OCI-LY3 (cell line): ENCODE results near the gene SEMA5B.

Experiments
- H2AFZ ChIP-seq: fragments of 200-600, 300-600 bp; shearing (Covaris generic); 2 replicates; pipeline ENCODE4 v1.6.0; 2014; ENCODE audit warnings: antibody characterized with exemption, low read depth, low read length
- H3K27ac ChIP-seq: fragments of 200-600, 300-600 bp; sonication (generic); 2 replicates; pipeline ENCODE4 v1.5.1; 2014; ENCODE audit warnings: mild to moderate bottlenecking, low read length, moderate library complexity, mixed read lengths
- H3K27me3 ChIP-seq: fragments of 200-600, 300-600 bp; sonication (generic); 2 replicates; pipeline ENCODE4 v1.6.1; 2014; ENCODE audit warnings: low read depth, low read length, mixed read lengths
- H3K36me3 ChIP-seq: fragments of 200-600, 300-600 bp; sonication (generic); replicated peaks from 2 replicates; pipeline ENCODE3; 2014; ENCODE audit warnings: low read depth, low read length, mixed read lengths
- H3K4me1 ChIP-seq: fragments of 300-600, 200-600 bp; sonication (generic); 2 replicates; pipeline ENCODE4 v1.6.1; 2014; ENCODE audit warnings: low read length, mixed read lengths
- H3K4me2 ChIP-seq: fragments of 200-600, 300-600 bp; sonication (generic); 2 replicates; pipeline ENCODE4 v1.6.1; 2014; ENCODE audit warnings: low read length, mixed read lengths
- H3K4me3 ChIP-seq: fragments of 300-600, 200-600 bp; sonication (generic); 2 replicates; pipeline ENCODE4 v1.5.1; 2014; ENCODE audit warnings: antibody characterized with exemption, mild to moderate bottlenecking, low read length, moderate library complexity
- H3K79me2 ChIP-seq: fragments of 300-600, 200-600 bp; shearing (Covaris generic); 2 replicates; pipeline ENCODE4 v1.6.1; 2014; ENCODE audit warnings: mild to moderate bottlenecking, low read length, mixed read lengths
- H3K9ac ChIP-seq: fragments of 300-600, 200-600 bp; shearing (Covaris generic); 2 replicates; pipeline ENCODE4 v1.6.0; 2014; ENCODE audit warnings: mild to moderate bottlenecking, low read length, moderate library complexity
- H3K9me3 ChIP-seq: fragments of 200-600, 300-600 bp; shearing (Covaris generic); 2 replicates; pipeline ENCODE4 v1.6.1; 2014; ENCODE audit warnings: low read length, mixed read lengths; ENCODE audit not compliant: insufficient read depth
- H4K20me1 ChIP-seq: fragments of 200-600, 300-600 bp; sonication (generic); 2 replicates; pipeline ENCODE4 v1.6.1; 2016; ENCODE audit warnings: low read length, mixed read lengths; ENCODE audit not compliant: insufficient read depth
- CTCF ChIP-seq: fragments of 200-600, 300-600 bp; sonication (generic); IDR thresholded peaks from 2 replicates; pipeline ENCODE4 v1.5.1; 2014; ENCODE audit warnings: antibody characterized with exemption, low read length, low read depth
- EZH2phosphoT487 ChIP-seq: fragments of 200-600 bp; shearing (Covaris generic); IDR thresholded peaks from 2 replicates; pipeline ENCODE4 v1.6.1; 2018; ENCODE audit warnings: antibody characterized with exemption, mixed run types, low read depth

The SEMA5B gene

GRCh38 chr3:123050666-123051065 lies 23.1 kb upstream of the SEMA5B start:
- Histone ChIP-seq H3K79me2 (no peaks in the 10 kb centered on the region), H3K27me3 (peaks cover 9% of the 10 kb centered on the region), H3K27ac (no peak overlapping the region), H4K20me1 (no peaks in the 10 kb centered on the region), H3K36me3 (no peaks in the 10 kb centered on the region), H3K9ac (no peak overlapping the region), H3K4me1 (peaks cover 14% of the 10 kb centered on the region; the same call in 1 of the 2 replicates), H2AFZ (no peak overlapping the region), H3K4me2 (no peak overlapping the region), H3K4me3 (no peak overlapping the region), H3K9me3 (no peaks in the 10 kb centered on the region)
- TF ChIP-seq CTCF (no peak), EZH2phosphoT487 (no peak)

- Histone ChIP-seq H3K4me1 (0 out of 2 replicates have a peak, but pooled peaks cover 4% of the 10 kb centered on the region), H3K36me3 (no peaks in the 10 kb centered on the region), H4K20me1 (no peaks in the 10 kb centered on the region), H3K4me3 (no peak overlapping the region), H3K79me2 (no peaks in the 10 kb centered on the region), H3K9me3 (no peaks in the 10 kb centered on the region), H2AFZ (no peak overlapping the region), H3K27ac (no peak overlapping the region), H3K27me3 (peaks cover 7% of the 10 kb centered on the region), H3K4me2 (no peak overlapping the region), H3K9ac (no peak overlapping the region)
- TF ChIP-seq CTCF: no peak
- TF ChIP-seq EZH2phosphoT487: no peak
These were observed 21.1 kb upstream of the SEMA5B start for GRCh38 chr3:123048480-123049237.

GRCh38 chr3:123047062-123047319 lies 19.4 kb upstream of the SEMA5B start:
- H2AFZ ChIP-seq: no peak overlapping the region
- 0 out of 2 replicates have a peak, but pooled peaks cover 4% of the 10 kb centered on the region for H3K4me1 ChIP-seq
- no peak overlapping the region for H3K4me3 ChIP-seq
- no peaks in the 10 kb centered on the region for H3K79me2 ChIP-seq
- no peak for TF ChIP-seq CTCF
- peaks cover 6% of the 10 kb centered on the region for H3K27me3 ChIP-seq
- no peak overlapping the region for H3K9ac ChIP-seq
- H3K4me2 ChIP-seq: no peak overlapping the region
- H3K36me3 ChIP-seq: no peaks in the 10 kb centered on the region
- no peaks in the 10 kb centered on the region for H4K20me1 ChIP-seq
- no peak overlapping the region for H3K27ac ChIP-seq
- H3K9me3 ChIP-seq: no peaks in the 10 kb centered on the region

- no peak overlapping the region for H3K4me3 ChIP-seq
- no peak overlapping the region for H3K27ac ChIP-seq
- H4K20me1 ChIP-seq: no peaks in the 10 kb centered on the region
- TF ChIP-seq CTCF (no peak), EZH2phosphoT487 (no peak)
- no peaks in the 10 kb centered on the region for H3K79me2 ChIP-seq
- H3K9me3 ChIP-seq: no peaks in the 10 kb centered on the region
- peaks cover 6% of the 10 kb centered on the region for H3K27me3 ChIP-seq
- no peak overlapping the region for H3K4me2 ChIP-seq
- no peaks in the 10 kb centered on the region for H3K36me3 ChIP-seq
- H3K9ac ChIP-seq: no peak overlapping the region
- 0 out of 2 replicates have a peak, but pooled peaks cover 2% of the 10 kb centered on the region for H3K4me1 ChIP-seq
- no peak overlapping the region for H2AFZ ChIP-seq
These were observed 18.9 kb upstream of the SEMA5B start for GRCh38 chr3:123046262-123047061.
